Stimulated activated CD8-positive, alpha-beta memory T cell treated with anti-CD3 and anti-CD28 coated beads, Interleukin-7, amount 100 ng/mL, for 4 hours (primary cell): ENCODE results near the gene NBAS.

Experiments
- DNase-seq, 2 donors: peaks; one replicate each; pipeline ENCODE4 v3.0.0-alpha.2; 2020; ENCODE audit warnings: low read depth in 2 of 2

Gene NBAS

GRCh38 chr2:15560988-15561573, at the start of gene NBAS:
Gene NBAS (minus strand): TSS chr2:15561334. CDS start chr2:15561304, 30 bp downstream.
- DNase-seq, result peak; percentile 56 to 69

- DNase-seq, result no peak
These were observed 49.4 kb upstream of the NBAS start for GRCh38 chr2:15610430-15610952.

- no peak for DNase-seq
These were observed 48.4 kb upstream of the NBAS start for GRCh38 chr2:15609341-15610042.

GRCh38 chr2:15608392-15608761, 47.2 kb upstream of the NBAS start:
- DNase-seq, result no peak

- no peak for DNase-seq
These were observed 46.7 kb upstream of the NBAS start for GRCh38 chr2:15607709-15608391.

- DNase-seq, result no peak
These were observed 45.6 kb upstream of the NBAS start for GRCh38 chr2:15606481-15607441.

GRCh38 chr2:15605721-15606120, 44.6 kb upstream of the NBAS start:
- no peak for DNase-seq

- DNase-seq, result no peak
These were observed 42.8 kb upstream of the NBAS start for GRCh38 chr2:15603948-15604347.

GRCh38 chr2:15603044-15603765, 42.1 kb upstream of the NBAS start:
- no peak for DNase-seq

- DNase-seq, result no peak
These were observed 41.3 kb upstream of the NBAS start for GRCh38 chr2:15602393-15602792.

GRCh38 chr2:15601681-15602080, 40.5 kb upstream of the NBAS start:
- DNase-seq, result no peak

GRCh38 chr2:15599994-15600393, 38.9 kb upstream of the NBAS start:
- no peak for DNase-seq

GRCh38 chr2:15596968-15597367, 35.8 kb upstream of the NBAS start:
- no peak for DNase-seq

- DNase-seq, result no peak
These were observed 35.2 kb upstream of the NBAS start for GRCh38 chr2:15596350-15596749.

GRCh38 chr2:15595936-15596335, 34.8 kb upstream of the NBAS start:
- DNase-seq, result no peak

GRCh38 chr2:15595342-15595905, 34.3 kb upstream of the NBAS start:
- no peak for DNase-seq

GRCh38 chr2:15594291-15595256, 33.4 kb upstream of the NBAS start:
- no peak for DNase-seq

- DNase-seq, result no peak
These were observed 32.2 kb upstream of the NBAS start for GRCh38 chr2:15593327-15593705.

- peak; percentile 73 to 78 for DNase-seq
These were observed 30.7 kb upstream of the NBAS start, which contains the start of gene DDX1 for GRCh38 chr2:15591692-15592463. Gene DDX1 (plus strand): TSS chr2:15591868. CDS start chr2:15591934, 66 bp downstream.
